NCI-H774 (cell line): ENCODE measurements around the gene ZNF652.
"Not testable (repeated sequence)": the region's sequence is repeated elsewhere in the genome, so short reads cannot be mapped to it uniquely, and the experiment has no call there.

Experiments used
- DNase-seq: peaks from one replicate; lab custom pipeline; 2025; lab: John Stamatoyannopoulos, UW

Gene ZNF652

DNA sequence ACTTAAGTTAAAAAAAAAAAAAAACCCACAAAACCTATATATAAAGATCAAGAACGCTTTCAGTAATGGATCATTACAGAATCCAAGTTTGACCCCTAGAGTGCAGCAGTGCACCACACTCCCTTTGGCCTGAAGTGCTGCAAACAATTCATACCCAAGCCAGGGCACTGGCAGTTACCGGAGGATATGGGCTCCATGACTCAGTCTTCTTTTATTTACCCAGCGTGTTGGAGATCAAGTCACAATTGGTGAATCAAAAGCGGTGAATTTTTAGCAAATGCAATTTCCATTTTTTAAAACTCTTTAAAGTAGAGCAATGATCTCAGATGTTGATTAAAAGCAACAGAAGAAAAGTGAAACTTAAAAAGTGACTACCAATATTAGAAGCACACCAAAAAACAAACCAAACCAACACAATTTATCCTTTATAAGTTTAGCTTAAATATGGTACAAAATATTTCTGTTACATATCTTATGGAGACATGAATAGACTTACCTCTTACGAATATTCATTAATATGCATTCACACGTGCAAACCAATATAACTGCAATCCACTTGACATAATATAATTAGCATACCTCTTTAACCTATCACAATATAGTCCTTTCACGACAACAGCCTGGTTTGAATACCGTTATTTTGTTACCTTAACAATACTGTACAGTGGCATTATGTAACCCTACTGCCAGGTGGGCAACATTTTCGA, 46.3 kb downstream of the ZNF652 start:
- peak; percentile 85 for DNase-seq

DNA sequence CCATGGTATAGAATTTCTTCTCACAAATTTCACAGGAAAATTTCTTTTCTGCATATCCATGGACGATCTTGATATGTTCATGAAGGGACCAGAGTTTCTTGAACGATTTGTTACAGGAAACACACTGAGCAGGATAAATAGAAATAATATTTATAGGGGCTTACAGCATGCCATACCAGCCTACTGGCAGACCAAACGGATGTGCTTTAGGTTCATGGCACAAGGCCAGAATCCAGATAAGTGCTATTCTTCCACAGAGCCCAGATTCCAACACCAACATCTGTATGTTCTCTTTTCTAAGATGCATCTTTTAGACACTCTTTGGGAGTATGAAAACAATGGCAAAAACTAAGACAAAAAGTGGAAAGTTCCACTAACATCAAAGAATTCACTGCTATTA, 49.3 kb downstream of the ZNF652 start:
- DNase-seq, result no peak

DNA sequence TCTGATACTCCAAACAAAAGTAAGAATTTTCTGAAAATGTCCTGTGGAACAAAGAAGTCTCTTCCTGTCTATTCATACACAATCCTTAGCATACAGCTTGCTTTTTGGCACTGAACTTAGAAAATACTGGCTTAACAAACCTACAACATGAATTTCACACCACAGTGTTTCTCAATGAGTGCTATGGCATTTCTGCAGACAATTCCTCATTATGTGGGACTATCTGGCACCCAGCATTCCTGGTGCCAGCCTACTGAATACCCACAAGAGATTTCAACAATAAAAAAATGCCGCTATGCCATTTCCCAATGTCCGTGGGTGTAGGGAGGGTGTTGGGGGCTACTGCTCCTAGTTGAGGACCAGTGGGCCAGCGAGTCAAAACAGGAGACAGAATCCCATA, 62.1 kb downstream of the ZNF652 start:
- no peak for DNase-seq

- DNase-seq, result no peak
Observed at GRCh38 chr17:49298371-49298976, 63.6 kb downstream of the ZNF652 start.

DNA sequence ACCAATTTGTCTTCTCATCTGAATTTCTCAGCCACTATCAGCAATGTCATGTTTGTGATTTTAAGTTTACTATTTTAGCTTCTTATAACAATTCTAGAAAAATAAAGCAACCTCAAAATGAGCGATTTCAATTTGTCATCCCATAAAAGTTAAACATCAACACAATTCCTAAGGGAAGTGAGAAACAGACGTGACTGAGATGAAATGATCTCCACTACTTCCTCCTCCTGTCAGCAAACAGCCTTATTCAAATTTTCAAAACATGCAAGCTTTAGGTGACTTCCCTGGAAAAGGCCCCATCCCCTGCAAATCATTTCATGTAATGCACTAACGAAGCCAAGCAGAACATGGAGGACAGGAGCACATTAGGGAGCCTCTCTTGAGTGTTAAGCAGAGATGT, 64.9 kb downstream of the ZNF652 start:
- DNase-seq, result no peak

GRCh38 chr17:49294122-49294521, 67.9 kb downstream of the ZNF652 start:
- no peak for DNase-seq

DNA sequence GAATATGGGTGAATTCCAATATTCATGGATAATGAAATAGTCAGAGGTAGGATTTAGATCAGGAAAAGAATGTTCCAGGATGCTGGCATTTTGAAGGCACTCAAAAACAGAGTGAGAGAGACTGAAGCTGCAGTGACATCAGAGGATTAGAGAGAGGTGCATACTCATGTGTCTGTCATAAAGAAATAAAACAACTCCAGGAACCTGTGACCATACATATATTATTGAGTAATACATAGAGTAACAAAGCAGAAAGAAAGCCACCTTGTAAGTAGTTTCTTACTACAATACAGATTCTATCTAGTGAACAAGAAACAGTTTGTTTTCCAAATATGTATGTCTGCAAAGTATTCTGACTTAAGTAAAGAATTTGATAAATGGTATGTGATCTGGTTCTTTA, 69.1 kb downstream of the ZNF652 start:
- DNase-seq, result no peak

DNA sequence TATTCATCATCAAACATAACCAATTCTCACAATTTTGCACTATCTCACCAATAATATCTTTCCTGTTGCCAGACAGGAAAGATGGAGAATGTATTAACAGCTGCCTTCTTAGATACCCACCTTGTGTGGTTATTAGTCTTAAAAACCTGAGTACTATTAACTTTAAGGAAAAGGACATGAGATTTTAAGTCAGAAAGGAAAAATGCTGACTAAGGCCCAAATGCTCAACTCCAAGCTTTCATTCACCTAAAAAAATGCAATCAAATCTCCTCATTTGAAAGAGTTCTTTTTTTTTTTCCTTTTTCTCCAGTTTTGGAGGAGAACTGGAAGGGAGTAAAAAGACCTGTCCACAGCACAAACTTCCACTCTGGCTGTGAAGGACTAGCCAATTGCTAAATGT, 70.1 kb downstream of the ZNF652 start:
- DNase-seq, result no peak

DNA sequence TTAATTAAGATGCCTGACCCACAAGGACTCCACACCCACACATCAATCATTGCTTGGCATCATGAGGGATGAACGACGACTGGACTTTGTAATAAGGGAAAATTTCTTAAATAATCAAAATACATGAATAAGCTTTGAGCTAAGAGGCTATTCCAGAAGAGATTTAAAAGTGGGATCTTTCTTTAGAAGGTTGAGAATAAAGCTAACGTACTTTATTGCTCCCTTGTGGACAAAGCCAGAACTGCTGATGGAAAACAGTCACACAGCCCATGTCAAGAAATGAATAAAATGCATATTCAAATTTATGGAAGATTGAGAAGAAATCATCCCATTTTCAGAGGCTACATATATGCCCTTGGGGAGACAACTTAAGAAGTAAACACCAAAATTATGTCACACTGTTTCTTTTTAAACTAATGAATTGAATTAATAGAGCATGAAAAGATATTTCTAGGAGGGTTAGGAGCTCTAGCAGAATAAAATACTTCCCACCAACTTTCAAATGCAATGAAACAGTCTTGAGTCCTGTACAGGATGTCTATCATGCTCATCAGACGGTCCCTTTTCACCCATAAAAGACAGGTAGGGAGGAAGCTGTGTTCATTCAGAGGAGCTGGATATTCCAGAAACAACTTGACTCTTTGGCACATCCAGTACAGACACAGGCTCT, 71.2 kb downstream of the ZNF652 start:
- no peak for DNase-seq

GRCh38 chr17:49288388-49288787, 73.7 kb downstream of the ZNF652 start:
- no peak for DNase-seq

- no peak for DNase-seq
Observed at GRCh38 chr17:49287481-49287880, 74.6 kb downstream of the ZNF652 start.

GRCh38 chr17:49286261-49286973, 75.6 kb downstream of the ZNF652 start:
- not testable (repeated sequence) for DNase-seq

DNA sequence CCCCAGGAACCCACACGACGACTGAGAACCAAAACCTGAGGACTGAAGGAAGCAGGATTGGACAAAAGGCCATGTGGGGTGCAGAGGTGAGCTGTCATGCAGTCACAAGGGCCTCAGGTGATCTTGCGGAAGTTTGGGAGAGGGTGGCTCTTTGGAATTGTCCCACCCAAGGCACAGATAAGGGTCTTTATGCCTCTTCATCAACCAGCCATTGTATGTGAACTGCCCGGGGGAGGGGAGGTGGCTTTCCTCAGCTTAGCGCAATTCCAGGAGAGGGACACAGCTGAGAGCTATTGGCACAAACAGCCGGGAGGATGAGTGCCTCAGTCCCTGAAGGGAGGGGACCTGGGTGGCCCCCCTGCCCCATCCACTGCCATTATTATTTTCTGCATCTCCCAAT, 76.3 kb downstream of the ZNF652 start:
- DNase-seq, result no peak

DNA sequence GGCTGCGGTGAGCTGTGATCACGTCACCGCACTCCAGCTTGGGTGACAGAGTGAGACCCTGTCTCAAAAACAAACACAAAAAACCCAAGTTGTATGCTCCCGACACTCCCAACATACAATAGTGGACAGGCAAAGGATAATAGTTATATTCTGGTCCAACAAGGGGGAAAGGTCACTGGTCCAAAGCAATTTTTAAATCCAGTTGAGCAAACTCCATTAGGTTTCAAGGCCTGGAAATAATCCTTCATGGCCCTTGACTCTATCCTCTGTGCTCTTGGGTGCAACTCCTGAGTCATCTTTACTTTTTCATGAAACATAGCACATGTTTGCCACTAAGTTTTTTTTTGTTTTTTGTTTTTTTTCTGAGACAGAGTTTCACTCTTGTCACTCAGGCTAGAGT, 81.1 kb downstream of the ZNF652 start:
- DNase-seq, result no peak

- DNase-seq, result no peak
Observed at GRCh38 chr17:49280061-49280460, 82.0 kb downstream of the ZNF652 start.

GRCh38 chr17:49279263-49280015, 82.6 kb downstream of the ZNF652 start:
- DNase-seq, result not testable (repeated sequence)

DNA sequence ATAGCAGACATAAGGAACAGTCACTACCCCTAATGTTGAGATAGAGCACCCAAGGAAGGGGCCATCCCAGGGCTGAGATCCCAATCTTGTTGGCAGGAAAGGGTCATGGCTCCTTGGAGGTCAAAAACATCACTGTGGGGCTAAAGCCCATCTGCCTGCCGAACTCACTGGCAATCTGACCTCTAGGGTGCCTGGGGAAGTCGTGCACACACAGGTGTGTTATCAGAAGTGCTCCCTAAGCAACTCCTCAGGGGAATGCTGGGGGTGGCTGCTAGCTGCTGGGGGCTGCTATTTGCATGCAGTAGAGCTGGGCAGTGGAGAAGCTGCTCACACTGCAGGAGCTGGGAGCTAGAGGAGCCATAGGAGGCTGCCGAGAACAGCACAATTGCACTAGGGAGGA, 84.0 kb downstream of the ZNF652 start:
- DNase-seq, result no peak

DNA sequence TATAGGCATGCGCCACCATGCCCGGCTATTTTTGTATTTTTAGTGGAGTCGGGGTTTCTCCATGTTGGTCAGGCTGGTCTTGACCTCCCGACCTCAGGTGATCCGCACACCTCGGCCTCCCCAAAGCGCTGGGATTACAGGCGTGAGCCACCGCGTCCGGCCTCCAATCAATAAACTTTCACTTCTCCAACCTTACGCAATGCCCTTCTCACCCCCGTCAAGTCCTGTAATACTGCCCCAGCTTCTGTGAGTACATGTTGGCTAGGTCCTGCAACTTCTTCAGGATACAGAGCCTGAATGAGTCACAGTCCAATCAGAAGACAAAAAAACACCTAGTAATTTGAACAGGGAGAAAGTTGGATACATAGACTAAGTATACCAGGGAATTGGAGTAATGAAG, 84.4 kb downstream of the ZNF652 start:
- no peak for DNase-seq

DNA sequence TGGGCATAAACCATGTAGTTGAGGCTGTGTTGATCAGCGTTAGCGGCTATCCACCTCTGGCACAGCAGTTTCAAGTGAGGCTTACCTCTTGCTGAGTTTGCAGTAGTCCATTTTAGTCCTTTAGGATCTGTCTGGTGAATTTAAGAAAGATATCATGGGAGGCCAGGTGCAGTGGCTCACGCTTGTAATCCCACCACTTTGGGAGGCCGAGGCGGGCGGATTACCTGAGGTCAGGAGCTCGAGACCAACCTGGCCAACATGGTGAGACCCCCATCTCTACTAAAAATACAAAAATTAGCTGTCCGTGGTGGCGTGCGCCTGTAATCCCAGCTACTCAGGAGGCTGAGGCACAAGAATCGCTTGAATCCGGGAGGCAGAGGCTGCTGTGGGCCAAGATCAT, 86.1 kb downstream of the ZNF652 start:
- DNase-seq, result not testable (repeated sequence)

GRCh38 chr17:49269356-49269755, 92.7 kb downstream of the ZNF652 start:
- DNase-seq, result no peak

GRCh38 chr17:49267912-49268311, 94.1 kb downstream of the ZNF652 start:
- DNase-seq, result no peak

- no peak for DNase-seq
Observed at GRCh38 chr17:49266233-49266632, 95.8 kb downstream of the ZNF652 start.
